ENCODE results near the gene TRMO.
"Not testable (repeated sequence)": the region's sequence is repeated elsewhere in the genome, so short reads cannot be mapped to it uniquely, and the experiment has no call there.

TRMO gene, protein sequence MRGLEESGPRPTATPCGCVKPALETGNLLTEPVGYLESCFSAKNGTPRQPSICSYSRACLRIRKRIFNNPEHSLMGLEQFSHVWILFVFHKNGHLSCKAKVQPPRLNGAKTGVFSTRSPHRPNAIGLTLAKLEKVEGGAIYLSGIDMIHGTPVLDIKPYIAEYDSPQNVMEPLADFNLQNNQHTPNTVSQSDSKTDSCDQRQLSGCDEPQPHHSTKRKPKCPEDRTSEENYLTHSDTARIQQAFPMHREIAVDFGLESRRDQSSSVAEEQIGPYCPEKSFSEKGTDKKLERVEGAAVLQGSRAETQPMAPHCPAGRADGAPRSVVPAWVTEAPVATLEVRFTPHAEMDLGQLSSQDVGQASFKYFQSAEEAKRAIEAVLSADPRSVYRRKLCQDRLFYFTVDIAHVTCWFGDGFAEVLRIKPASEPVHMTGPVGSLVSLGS

DNA sequence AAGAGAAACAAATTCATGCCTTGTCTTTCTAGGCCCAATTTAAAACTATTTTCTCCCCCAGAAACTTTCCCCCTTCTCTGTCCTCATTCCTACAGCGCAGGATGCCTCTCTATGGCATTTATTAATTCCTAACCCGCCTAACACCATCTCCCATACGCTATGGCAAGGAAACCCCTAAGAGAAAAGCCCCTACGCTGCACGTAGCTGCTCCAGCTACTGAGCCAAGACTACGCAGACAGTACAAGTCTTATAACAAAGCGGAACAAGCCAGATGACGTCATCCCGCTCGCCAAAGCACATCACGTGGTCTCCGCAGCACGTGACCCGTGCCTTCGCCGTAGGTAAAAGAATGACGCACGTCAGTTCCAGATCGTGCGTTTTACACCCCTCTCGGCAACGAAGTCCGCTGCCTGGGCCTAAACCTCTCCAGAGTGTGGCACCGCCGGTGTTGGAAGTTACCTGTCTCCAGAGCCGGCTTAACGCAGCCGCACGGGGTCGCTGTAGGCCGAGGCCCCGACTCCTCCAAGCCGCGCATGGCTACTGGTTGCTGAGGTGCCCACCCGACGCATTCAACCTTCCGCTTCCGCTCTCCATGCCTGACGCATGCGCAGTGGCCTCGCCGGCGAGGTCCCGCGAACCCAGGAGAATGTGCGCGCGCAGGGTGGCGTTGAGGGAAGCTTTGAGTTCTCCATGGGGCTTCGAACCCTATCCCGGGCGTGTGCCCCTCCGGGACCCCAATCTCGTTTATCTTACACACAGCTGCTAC lies at the start of gene TRMO:
TSS of gene TRMO (minus strand) at position 542 of the 766 bp plus-strand sequence. CDS start at position 535, 7 bp downstream.
- peak; percentile 96 for DNase-seq (ENCODE audit: low read depth in 2 of 2)

DNA sequence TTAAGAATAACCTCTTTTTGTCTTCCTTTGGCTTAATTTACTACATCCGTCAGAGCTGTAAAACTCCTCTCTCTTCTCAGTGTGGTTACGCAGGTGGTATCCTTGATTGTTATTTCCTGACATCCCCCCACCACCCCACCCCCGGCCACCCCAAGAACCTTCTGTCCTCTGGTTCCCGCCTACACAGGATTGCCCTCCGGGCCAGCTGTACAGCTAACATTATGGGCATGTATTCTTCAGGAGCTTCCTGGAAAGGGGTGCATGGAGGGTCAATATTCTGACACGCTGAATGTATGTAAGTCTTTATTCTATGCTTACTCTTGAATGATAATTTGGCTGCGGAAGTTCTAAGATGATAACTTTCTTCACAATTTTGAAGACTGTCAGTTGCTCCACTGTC lies 47.9 kb upstream of the TRMO start:
- DNase-seq (ENCODE audit: low read depth in 2 of 2), result no peak

DNA sequence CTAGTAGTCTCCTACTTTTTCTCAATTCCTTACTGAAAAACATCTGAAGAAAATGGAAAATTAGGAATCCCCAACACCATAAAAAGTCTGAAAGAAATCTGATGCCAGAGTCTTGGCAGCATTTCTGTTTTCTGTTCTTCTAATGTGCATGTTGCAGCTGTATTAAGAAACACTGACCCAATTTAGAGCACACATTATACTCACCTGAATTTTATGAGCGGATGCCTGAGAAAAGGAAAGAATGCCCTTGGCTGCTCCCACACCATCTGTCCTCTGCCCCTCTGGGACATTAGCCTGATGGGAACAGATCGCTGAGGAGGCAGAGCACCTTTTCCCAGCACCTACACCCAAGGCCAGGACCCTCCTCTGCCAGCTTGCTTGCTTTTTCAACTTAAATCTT lies 46.7 kb upstream of the TRMO start:
- no peak for DNase-seq (ENCODE audit: low read depth in 2 of 2)

DNA sequence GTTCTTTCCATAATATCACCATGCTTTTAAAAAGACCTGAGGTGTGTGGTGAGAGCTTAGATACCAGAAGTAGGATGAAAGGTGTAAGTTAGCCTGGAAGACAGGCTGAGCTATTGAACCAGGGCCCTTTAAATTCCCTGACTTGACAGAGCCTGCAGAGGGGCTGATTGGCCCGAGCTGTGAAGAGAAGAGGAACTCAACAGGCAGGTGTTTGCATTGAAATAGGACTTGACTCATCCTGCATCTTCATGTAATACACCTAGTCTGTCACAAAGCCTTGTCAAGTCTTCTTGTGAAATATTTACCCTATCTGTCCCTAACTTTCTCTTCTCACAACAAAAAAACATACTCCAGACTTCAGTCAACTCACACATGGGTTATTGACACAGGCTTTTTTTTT lies 44.2 kb upstream of the TRMO start:
- DNase-seq (ENCODE audit: low read depth in 2 of 2), result no peak

DNA sequence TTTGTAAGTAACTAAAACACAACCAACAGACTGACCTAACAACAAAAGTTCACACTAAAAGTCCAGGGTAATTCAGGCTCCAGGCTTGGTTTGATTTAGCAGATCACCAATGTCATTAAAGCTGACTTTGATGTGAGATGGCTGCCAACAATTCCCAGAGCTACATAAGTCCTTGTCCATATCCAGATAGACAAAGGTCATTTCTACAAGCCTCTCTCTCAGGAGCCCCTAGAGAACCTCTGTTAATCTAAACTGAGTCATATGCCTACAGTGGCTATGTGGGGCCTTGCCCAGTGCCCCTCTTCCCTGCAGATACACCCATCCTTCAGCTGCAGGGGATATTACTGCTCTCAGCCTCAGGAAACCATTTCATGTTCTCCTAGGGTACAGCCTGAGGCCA lies 42.6 kb upstream of the TRMO start:
- DNase-seq (ENCODE audit: low read depth in 2 of 2), result no peak

DNA sequence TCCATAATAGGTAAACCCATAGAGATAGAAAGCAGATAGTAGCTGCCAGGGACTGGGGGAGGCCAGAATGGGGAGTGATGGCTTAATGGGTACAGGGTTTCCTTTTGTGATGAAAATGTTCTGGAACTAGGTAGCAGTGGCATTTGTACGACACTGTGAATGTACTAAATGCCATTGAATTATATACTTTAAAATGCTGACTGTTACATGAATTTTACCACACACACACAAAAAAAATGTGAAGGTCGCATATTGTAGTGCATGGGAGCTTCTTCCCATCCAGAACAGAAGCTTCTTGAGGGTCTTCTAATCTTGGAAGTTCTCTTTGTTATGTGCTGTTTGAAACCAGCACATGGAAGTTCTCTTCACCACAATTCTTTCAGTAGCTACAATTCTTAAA lies 40.9 kb upstream of the TRMO start:
- DNase-seq (ENCODE audit: low read depth in 2 of 2), result no peak

DNA sequence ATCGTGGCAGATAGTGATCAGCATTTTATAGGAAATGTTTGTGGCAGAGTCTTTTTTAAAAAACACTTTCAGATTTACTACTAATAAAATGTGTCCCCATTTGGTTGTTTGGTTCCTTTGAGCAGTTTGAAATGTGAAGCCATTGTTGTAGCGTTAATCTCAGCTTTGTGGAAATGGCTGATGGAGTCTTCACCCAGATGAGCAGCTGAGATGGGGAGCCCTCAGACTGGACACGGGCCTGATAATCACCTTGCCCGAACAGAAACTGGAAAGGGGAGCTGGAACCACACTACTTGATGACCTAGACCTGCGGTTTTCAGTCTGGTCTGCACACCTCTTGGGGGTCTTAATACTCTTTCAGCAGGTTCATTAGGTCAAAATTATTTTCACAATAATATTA lies 40.3 kb upstream of the TRMO start:
- no peak for DNase-seq (ENCODE audit: low read depth in 2 of 2)

DNA sequence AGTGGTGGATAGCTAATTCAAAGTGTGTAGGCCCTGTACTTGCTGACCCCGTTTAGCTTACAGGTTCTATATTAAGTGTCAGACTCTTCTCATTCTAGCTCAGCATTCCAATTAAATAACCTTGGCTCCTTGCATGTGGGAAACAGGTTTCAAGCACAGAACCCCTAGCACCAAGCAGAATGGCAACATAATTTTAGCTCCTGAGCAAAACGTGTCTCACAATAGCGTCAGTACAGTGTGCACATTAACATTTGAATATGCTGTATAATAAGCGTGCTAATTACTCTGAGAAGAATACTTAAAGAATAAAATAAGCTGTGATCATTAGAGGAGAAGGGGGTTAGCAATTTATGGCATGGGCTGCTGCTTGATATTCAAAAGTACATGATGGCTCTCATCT lies 39.8 kb upstream of the TRMO start:
- no peak for DNase-seq (ENCODE audit: low read depth in 2 of 2)

DNA sequence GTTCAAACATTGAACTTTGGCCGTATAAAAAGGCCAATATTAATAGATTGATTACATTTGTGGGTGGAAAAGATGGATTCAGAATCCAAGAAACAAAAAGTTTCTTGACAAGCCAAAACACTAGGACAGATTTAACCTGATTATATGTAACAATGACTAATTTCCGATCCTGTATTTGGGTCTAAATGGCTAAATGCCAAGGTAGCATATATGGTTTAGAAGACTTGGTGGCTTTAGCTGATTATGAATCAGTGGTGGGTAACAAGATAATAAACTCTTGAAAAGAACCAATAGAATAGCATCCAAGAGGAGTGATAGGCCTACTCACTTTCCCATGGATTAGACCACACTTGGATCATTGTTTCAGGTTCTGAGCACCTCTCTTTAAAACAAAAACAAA lies 39.1 kb upstream of the TRMO start:
- DNase-seq (ENCODE audit: low read depth in 2 of 2), result no peak

DNA sequence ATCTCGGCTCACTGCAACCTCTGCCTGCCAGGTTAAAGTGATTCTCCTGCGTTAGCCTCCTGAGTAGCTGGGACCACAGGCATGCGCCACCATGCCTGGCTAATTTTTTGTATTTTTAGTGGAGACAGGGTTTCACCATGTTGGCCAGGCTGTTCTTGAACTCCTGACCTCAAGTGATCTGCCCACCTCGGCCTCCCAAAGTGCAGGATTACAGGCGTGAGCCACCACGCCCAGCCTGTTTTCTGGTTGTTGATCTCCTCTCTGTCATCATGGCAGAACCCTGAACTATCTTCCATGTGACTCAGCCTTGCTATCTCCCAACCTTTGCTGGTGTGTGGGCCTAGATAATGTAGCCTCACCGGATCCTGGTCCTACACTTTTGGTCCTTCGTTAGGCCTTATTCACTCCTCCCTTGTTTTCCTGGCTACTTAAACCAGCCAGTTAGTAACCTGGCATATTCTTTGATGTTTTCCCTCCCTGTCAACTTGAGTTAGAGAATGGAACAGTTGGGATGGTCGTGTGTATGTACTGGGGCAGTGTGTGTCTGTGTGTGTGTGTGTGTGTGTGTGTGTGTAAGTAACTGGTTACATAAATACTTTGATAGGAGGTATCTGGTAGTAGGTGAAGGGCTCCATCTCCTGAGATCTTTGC lies 38.5 kb upstream of the TRMO start:
- not testable (repeated sequence) for DNase-seq (ENCODE audit: low read depth in 2 of 2)

DNA sequence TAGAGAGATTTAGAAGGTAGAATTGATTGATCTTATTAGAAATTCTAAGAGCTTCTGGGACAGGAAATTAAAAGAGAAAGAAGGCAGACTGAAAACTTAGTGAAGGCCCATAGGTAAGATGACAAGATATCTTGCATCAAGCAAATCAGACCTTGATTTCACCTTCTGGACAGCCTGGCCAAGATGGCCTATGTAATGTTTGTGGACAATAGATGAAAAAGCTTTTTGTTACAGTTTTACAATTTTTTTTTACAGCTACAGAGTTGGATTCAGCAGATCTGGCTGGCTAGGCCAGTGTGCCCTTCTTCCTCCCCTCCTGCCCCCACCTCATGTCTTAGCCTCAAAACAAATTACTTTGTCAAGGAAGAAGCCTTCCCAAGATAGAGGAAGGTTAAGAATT lies 37.3 kb upstream of the TRMO start:
- no peak for DNase-seq (ENCODE audit: low read depth in 2 of 2)

DNA sequence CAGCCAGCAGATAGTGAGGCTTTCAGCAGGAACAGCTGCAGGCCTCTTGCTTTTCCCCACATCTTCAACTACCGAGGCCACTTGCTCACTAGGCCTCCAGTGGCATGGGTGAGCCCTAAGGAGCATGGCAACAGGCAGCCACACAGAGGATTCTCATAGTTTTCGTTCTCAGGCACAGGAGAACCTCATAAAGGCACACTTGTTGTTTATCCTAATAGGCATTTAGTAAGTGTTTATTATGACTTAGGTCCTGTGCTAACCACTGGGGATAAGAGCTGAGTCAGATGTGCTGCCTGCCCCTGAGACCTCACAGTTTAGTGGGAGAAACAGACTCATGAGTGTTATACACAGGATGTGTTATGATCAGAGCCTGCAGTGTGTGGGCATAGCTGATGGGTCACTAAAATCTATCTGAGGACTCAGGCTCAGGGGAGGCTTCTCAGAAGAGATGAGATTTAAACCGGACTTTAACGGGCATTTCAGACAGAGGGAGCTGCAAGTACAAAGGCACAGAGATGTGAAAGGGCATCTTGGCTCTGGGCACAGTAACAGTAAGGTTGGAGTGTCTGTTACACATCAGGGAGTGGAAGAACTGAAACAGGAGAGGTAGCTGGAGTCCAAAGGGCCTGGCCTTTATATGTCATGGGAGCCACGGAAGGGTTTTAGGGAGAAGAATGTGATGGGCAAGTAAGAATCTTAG lies 36.7 kb upstream of the TRMO start:
- no peak for DNase-seq (ENCODE audit: low read depth in 2 of 2)

DNA sequence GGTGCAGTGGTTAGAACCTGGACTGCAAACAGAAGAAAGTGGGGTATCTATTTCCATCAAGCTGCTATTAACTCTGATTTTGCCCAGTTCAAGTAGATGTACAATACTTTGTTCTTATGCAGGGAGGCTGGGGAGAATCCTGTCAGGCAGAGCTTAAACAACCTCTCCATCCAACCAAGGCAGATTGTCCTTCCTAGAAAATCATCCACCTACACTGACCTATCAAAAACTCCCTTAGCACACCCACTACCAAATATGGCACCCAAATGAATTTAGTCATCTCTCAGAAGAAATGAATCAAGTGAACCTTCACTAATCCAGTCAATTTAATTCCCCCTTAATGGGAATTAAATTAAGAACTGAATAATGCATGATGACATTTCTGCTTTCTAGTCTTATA lies 34.0 kb upstream of the TRMO start:
- DNase-seq (ENCODE audit: low read depth in 2 of 2), result no peak

DNA sequence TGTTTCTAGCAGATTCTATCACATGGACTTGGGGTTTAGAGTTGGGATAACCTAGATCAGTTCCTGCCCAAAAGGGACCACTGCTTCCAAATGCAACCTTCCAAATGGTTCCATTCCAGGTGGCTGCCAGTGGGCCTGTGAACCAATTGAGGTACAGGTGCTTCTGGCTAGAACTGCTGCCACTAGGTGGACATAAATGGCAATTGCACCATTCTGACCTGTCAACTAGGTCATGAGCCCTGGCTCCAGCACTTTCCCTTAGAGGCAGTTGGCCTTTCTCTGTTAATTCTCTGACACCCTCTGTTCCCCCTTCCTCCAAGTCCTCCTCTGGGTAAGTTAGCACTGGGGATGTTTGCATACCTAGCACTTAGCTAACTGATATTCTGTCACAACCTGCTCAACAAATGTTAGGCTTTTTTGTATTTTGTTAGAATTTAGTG lies 32.3 kb upstream of the TRMO start:
- DNase-seq (ENCODE audit: low read depth in 2 of 2), result peak; percentile 15 to 35

DNA sequence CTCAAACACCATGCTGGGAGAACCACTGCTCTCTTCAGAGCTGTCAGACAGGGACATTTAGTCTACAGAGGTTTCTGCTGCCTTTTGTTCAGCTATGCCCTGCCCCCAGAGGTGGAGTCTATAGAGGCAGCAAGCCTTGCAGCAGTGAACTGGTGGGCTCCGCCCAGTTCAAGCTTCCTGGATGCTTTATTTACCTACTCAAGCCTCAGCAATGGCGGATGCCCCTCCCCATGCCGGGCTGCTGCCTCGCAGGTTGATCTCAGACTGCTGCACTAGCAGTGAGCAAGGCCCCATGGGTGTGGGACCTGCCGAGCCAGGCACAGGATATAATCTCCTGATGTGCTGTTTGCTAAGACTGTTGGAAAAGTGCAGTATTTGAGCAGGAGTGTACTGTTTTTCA lies 28.6 kb upstream of the TRMO start:
- DNase-seq (ENCODE audit: low read depth in 2 of 2), result not testable (repeated sequence)

DNA sequence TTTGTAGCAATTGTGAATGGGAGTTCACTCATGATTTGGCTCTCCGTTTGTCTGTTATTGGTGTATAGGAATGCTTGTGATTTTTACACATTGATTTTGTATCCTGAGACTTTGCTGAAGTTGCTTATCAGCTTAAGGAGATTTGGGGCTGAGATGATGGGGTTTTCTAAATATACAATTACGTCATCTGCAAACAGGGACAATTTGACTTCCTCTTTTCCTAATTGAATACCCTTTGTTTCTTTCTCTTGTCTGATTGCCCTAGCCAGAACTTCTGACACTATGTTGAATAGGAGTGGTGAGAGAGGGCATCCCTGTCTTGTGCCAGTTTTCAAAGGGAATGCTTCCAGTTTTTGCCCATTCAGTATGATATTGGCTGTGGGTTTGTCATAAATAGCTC lies 24.8 kb upstream of the TRMO start:
- not testable (repeated sequence) for DNase-seq (ENCODE audit: low read depth in 2 of 2)

DNA sequence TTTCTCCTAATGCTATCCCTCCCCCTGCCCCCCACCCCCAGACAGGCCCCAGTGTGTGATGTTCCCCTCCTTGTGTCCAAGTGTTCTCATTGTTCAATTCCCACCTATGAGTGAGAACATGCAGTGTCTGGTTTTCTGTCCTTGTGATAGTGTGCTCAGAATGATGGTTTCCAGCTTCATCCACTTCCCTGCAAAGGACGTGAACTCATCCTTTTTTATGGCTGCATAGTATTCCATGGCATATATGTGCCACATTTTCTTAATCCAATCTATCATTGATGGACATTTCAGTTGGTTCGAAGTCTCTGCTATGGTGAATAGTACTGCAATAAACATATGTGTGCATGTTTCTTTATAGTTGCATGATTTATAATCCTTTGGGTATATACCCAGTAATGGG lies 23.2 kb upstream of the TRMO start:
- not testable (repeated sequence) for DNase-seq (ENCODE audit: low read depth in 2 of 2)

DNA sequence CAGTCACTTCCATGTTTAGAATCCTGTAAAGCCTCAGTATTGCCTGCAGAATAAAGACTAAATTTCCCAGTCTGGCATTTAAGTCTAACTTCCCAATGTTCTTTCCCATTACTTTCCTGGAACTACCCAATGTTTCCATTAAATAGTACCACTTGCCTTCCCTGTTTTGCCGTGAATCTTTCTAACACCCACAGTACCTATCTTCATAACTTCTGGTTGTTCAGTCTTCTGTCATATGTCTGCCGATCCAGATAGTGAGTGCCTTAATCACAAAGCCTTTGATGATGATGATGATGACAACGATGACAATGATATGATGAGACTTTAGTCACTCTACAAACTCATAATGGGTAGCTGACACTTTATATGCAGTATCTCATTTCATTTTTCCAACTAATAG lies 22.3 kb upstream of the TRMO start:
- DNase-seq (ENCODE audit: low read depth in 2 of 2), result no peak

DNA sequence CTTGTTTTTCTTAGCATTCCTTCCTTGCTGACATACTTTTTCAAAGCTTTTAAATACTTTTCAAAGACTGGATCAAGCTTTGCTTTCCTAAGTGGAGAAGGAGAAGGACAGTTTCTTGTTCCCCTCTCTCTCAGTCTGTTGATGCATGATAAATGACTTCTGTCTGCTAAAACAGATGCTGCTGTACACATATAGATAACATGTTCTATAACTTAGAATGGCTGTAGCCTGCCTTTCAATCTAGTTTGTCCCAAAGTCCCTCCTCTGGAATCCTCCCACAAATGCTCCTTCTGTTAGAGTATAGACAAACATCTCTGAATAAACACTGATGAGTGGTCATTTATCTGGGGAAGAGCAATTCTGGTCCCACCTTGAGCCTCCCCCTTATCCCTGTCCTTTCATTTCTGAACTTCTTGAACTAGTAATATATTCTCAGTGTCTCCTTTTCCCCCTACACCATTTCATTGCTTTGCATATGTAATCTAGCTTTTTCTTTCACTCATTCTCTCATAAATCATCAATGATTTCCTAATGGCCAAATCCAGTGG lies 21.1 kb upstream of the TRMO start:
- no peak for DNase-seq (ENCODE audit: low read depth in 2 of 2)

DNA sequence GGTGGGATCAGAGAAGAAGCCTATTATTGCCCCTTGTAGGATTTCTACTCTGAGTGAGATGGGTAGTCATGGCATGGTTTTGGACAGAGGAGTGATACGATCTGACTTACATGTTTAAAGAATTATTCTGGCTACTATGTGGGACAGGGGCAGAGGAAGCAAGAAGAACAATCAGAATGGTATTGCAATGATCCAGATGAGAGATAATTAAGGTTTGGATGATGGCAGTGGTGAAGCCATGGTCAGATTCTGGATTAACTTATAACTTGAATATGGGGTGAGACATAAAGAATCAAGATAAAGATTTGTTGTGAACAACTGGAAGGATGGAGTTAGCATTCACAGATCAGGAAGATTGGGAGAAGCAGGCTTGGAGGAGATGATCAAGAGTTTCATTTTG lies 19.0 kb upstream of the TRMO start:
- no peak for DNase-seq (ENCODE audit: low read depth in 2 of 2)

DNA sequence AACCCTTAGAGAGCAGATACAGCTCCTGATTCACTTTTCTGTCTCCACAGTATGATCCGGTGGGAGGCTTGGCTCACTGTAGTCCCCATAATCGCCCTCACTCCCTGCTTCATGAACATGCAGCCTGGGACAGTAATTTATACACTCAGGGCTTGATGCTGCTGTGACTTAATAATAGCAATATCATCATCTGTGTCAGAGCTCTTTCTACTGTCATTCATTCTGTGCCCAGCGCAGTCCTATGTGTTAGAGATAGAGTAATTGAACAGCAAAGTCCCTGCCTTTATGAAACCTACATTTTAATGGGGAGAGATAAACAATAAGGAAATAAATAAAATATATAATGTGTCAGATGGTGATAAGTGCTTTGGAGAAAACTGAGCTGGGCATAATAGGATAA lies 18.4 kb upstream of the TRMO start:
- no peak for DNase-seq (ENCODE audit: low read depth in 2 of 2)

DNA sequence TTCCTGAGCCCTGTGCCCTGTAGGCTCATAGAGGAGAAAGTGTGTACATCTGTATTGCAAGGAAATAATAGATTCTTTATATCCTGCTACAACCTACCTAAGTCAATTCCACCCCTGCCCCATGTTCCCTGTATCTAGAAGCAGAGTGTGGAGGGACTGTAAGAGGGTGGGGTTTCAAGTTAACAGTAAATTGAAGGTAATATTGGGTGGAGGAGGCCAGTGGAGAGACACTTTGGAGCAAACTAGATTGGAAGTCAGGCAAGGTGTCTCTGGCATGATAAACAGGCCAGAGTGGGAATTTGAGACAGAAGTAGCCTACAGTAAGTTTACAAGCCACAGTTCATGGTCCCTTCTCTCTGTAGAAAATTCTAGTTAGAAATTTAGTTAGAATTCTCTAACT lies 17.9 kb upstream of the TRMO start:
- no peak for DNase-seq (ENCODE audit: low read depth in 2 of 2)

Measured in stimulated activated CD8-positive, alpha-beta memory T cell treated with anti-CD3 and anti-CD28 coated beads, Interleukin-7, amount 100 ng/mL, for 4 hours (primary cell).